GM12892 (cell line): Measurements from ENCODE around the gene C15orf40.
"Not testable (repeated sequence)": the region's sequence is repeated elsewhere in the genome, so short reads cannot be mapped to it uniquely, and the experiment has no call there.

Source experiments
- DNase-seq: peaks from one replicate; pipeline ENCODE4 v3.0.0; 2011; ENCODE audit not compliant: insufficient read length
- FAIRE-seq: peaks from 2 replicates; lab custom pipeline; 2011; peaks lifted over from hg19 to GRCh38; lab: Jason Lieb, UNC
- POLR2A ChIP-seq: IDR thresholded peaks from 2 replicates; pipeline ENCODE4 v1.6.1; 2011; ENCODE audit warnings: low read depth, low read length, control low read depth
- POLR2AphosphoS5 ChIP-seq: IDR thresholded peaks from 2 replicates; pipeline ENCODE4 v1.6.1; 2011; ENCODE audit warnings: low read depth, low read length, control low read depth
- TAF1 ChIP-seq: IDR thresholded peaks from 2 replicates; pipeline ENCODE4 v1.6.1; 2011; ENCODE audit warnings: low read depth, mild to moderate bottlenecking, control low read depth, low read length, borderline replicate concordance

C15orf40 gene

GRCh38 chr15:82945326-82945725 is 66.1 kb downstream of the C15orf40 start:
- TF ChIP-seq POLR2A (no peak), POLR2AphosphoS5 (no peak), TAF1 (no peak)
- no peak for DNase-seq
- no peak for FAIRE-seq

GRCh38 chr15:82944821-82945220 is 66.6 kb downstream of the C15orf40 start:
- TF ChIP-seq POLR2AphosphoS5, result no peak
- TF ChIP-seq TAF1, result no peak
- TF ChIP-seq POLR2A, result no peak
- FAIRE-seq (no peak), DNase-seq (no peak)

- no peak for DNase-seq
- TF ChIP-seq POLR2AphosphoS5, result no peak
- TF ChIP-seq TAF1, result no peak
- no peak for FAIRE-seq
Observed at GRCh38 chr15:82944056-82944455, 67.4 kb downstream of the C15orf40 start.

- FAIRE-seq (no peak), DNase-seq (no peak)
- TF ChIP-seq POLR2AphosphoS5, result no peak
- TF ChIP-seq TAF1, result no peak
- no peak for TF ChIP-seq POLR2A
Observed at GRCh38 chr15:82943176-82943575, 68.3 kb downstream of the C15orf40 start.

- no peak for TF ChIP-seq TAF1
- TF ChIP-seq POLR2AphosphoS5, result no peak
- TF ChIP-seq POLR2A, result no peak
- no peak for FAIRE-seq
- DNase-seq, result no peak
Observed at GRCh38 chr15:82942691-82943090, 68.7 kb downstream of the C15orf40 start.

GRCh38 chr15:82939678-82940077 is 71.8 kb downstream of the C15orf40 start:
- not testable (repeated sequence) for FAIRE-seq, DNase-seq
